SK-N-SH treated with all-trans-retinoic acid at 6 μM for 48 hours (cell line): Measurements from ENCODE around the gene LRIF1.

ENCODE experiments used
- ARNTL ChIP-seq: fragments of 450-650 bp; formaldehyde crosslinking; IDR thresholded peaks from 2 replicates; pipeline ENCODE4 v1.5.0; 2020; ENCODE audit warnings: low read depth, mild to moderate bottlenecking, moderate library complexity, borderline replicate concordance
- CREB5 ChIP-seq: fragments of 250-450 bp; sonication (Bioruptor Pico); IDR thresholded peaks from 2 replicates; pipeline ENCODE4 v1.5.1; 2020; ENCODE audit warnings: low read depth, mild to moderate bottlenecking, moderate library complexity
- CSRNP3 ChIP-seq: fragments of 250-450 bp; sonication (Bioruptor Pico); IDR thresholded peaks from 2 replicates; pipeline ENCODE4 v1.5.1; 2021; ENCODE audit warnings: mild to moderate bottlenecking, moderate library complexity
- POU6F1 ChIP-seq: fragments of 250-450 bp; sonication (Bioruptor Pico); IDR thresholded peaks from 2 replicates; pipeline ENCODE4 v1.8.0; 2021; ENCODE audit warnings: low read depth, mild to moderate bottlenecking, moderate library complexity, borderline replicate concordance
- RARB ChIP-seq: fragments of 250-450 bp; sonication (Bioruptor Pico); IDR thresholded peaks from 2 replicates; pipeline ENCODE4 v1.8.0; 2021; ENCODE audit warnings: mild to moderate bottlenecking, moderate library complexity
- SNAI2 ChIP-seq: fragments of 250-450 bp; sonication (Bioruptor Pico); IDR thresholded peaks from 2 replicates; pipeline ENCODE4 v1.5.0; 2020; ENCODE audit warnings: mild to moderate bottlenecking, moderate library complexity
- TCF4 ChIP-seq: fragments of 250-450 bp; sonication (Bioruptor Pico); IDR thresholded peaks from 2 replicates; pipeline ENCODE4 v1.8.0; 2021; ENCODE audit warnings: mild to moderate bottlenecking, moderate library complexity, borderline replicate concordance
- TOX ChIP-seq: fragments of 250-450 bp; sonication (Bioruptor Pico); IDR thresholded peaks from 2 replicates; pipeline ENCODE4 v1.8.0; 2021; ENCODE audit warnings: mild to moderate bottlenecking, moderate library complexity, borderline replicate concordance
- TSHZ2 ChIP-seq: fragments of 250-450 bp; sonication (Bioruptor Pico); IDR thresholded peaks from 2 replicates; pipeline ENCODE4 v1.5.0; 2020; ENCODE audit warnings: mild to moderate bottlenecking, moderate library complexity
- ZFP30 ChIP-seq: fragments of 450-650 bp; formaldehyde crosslinking; IDR thresholded peaks from 2 replicates; pipeline ENCODE4 v1.5.0; 2022; ENCODE audit warnings: mild to moderate bottlenecking, moderate library complexity
- ZNF565 ChIP-seq: fragments of 450-650 bp; formaldehyde crosslinking; conservative IDR thresholded peaks from 2 replicates; pipeline ENCODE4 v1.5.0; 2020; ENCODE audit warnings: low read depth, mild to moderate bottlenecking, moderate library complexity
- ZNF8 ChIP-seq: fragments of 450-650 bp; formaldehyde crosslinking; IDR thresholded peaks from 2 replicates; pipeline ENCODE4 v1.5.0; 2020; ENCODE audit warnings: mild to moderate bottlenecking, moderate library complexity
- TF ChIP-seq, protein P1 (sequence below): fragments of 250-450 bp; sonication (Bioruptor Pico); IDR thresholded peaks from 2 replicates; pipeline ENCODE4 v1.8.0; 2020; ENCODE audit warnings: mild to moderate bottlenecking, moderate library complexity, borderline replicate concordance

DNA sequence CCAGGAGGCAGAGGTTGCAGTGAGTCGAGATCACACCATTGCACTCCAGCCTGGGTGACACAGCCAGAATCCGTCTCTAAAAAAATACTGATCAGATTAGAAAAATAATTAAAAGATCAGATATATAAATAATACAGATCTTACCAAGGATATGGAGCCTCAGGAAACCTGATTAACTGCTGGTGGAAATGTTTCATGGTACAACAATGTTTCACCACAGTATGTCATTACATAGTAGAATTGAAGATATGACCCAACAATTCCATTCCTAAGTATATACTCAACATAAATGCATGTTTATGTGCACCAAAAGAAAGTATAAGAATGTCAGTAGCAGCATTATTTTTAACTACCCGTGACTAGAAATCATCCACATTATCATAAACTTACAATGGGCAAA lies 49.0 kb downstream of the LRIF1 start:
- TF ChIP-seq SNAI2 = no peak
- no peak for TF ChIP-seq RARB
- no peak for TF ChIP-seq ZFP30 (CRISPR knock-in tag)
- TF ChIP-seq ZNF565 (CRISPR knock-in tag) = no peak
- TF ChIP-seq TOX (CRISPR knock-in tag) = no peak
- TF ChIP-seq, protein P1, sequence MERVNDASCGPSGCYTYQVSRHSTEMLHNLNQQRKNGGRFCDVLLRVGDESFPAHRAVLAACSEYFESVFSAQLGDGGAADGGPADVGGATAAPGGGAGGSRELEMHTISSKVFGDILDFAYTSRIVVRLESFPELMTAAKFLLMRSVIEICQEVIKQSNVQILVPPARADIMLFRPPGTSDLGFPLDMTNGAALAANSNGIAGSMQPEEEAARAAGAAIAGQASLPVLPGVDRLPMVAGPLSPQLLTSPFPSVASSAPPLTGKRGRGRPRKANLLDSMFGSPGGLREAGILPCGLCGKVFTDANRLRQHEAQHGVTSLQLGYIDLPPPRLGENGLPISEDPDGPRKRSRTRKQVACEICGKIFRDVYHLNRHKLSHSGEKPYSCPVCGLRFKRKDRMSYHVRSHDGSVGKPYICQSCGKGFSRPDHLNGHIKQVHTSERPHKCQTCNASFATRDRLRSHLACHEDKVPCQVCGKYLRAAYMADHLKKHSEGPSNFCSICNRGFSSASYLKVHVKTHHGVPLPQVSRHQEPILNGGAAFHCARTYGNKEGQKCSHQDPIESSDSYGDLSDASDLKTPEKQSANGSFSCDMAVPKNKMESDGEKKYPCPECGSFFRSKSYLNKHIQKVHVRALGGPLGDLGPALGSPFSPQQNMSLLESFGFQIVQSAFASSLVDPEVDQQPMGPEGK (CRISPR knock-in tag) = no peak
- TF ChIP-seq ARNTL (CRISPR knock-in tag) = no peak
- TF ChIP-seq ZNF8 (CRISPR knock-in tag) = no peak
- no peak for TF ChIP-seq POU6F1 (CRISPR knock-in tag)
- no peak for TF ChIP-seq TSHZ2 (CRISPR knock-in tag)
- TF ChIP-seq CREB5 (CRISPR knock-in tag) = no peak
- TF ChIP-seq TCF4 (CRISPR knock-in tag) = no peak
- TF ChIP-seq CSRNP3 (CRISPR knock-in tag) = no peak
